ENCODE measurements around the gene MYADML2. TPM values are rescaled to one million over a fixed set of nuclear protein-coding genes. Genes with fewer than 3 reads are reported as not detected.
A peak's percentile ranks its signal among the peaks of the same experiment; 100 is the strongest.

The MYADML2 gene
- total and polyA plus RNA-seq, 2 experiments from 2014 or later = 0.70 to 1.7 TPM

- H3K27ac ChIP-seq (ENCODE audit: low read depth) = no peak overlapping the region
- Mint-ChIP-seq H3K27me3 (ENCODE audit: insufficient read depth, low read depth, poor library complexity) (peaks cover 59% of the 10 kb centered on the region), H3K4me1 (no peaks in the 10 kb centered on the region; the same call in 2 of the 3 replicates), H3K9me3 (peaks cover 3% of the 10 kb centered on the region; the same call in 1 of the 3 replicates), H3K36me3 (ENCODE audit: low read depth) (no peaks in the 10 kb centered on the region; the same call in 2 of the 3 replicates), H3K4me3 (peak overlapping the region; percentile 44; the same call in 2 of the 3 replicates), H3K27ac (no peak overlapping the region)
- H3F3A ChIP-seq (replicated peaks; ENCODE audit: low read depth) = peaks cover 12% of the 10 kb centered on the region
- H3K4me1 ChIP-seq (ENCODE audit: insufficient read depth) = peaks cover 5% of the 10 kb centered on the region; the same call in 1 of the 2 replicates
- H3K79me2 ChIP-seq (replicated peaks; ENCODE audit: insufficient read depth) = no peaks in the 10 kb centered on the region
- H3K9me2 ChIP-seq (ENCODE audit: insufficient read depth) = no peaks in the 10 kb centered on the region
- H3K4me2 ChIP-seq = peak overlapping the region; percentile 69
- peak; percentile 22 for ATAC-seq
- no peak overlapping the region for H2AFZ ChIP-seq
- TF ChIP-seq ZNF114 (CRISPR knock-in tag; IDR thresholded peaks at IDR 0.05) (no peak), CREB1 (CRISPR knock-in tag; IDR thresholded peaks at IDR 0.05; ENCODE audit: low read depth) (no peak), REST (IDR thresholded peaks at IDR 0.05; ENCODE audit: unreplicated experiment) (no peak), POLR2AphosphoS5 (IDR thresholded peaks at IDR 0.05; ENCODE audit: low read depth) (no peak), ZNF331 (CRISPR knock-in tag; IDR thresholded peaks at IDR 0.05; ENCODE audit: low read depth) (no peak), EZH2 (IDR thresholded peaks at IDR 0.05; ENCODE audit: low read depth, unreplicated experiment) (peak; percentile 77)
- H3K36me3 ChIP-seq (ENCODE audit: insufficient read depth) = no peaks in the 10 kb centered on the region
- 0 out of 2 replicates have a peak, but pooled peaks cover 6% of the 10 kb centered on the region for H4K20me1 ChIP-seq (replicated peaks; ENCODE audit: insufficient read depth)
- H3K27me3 ChIP-seq (ENCODE audit: insufficient read depth) = peaks cover 83% of the 10 kb centered on the region
- peak; percentile 66 for DNase-seq (ENCODE audit: low spot score)
- H3K4me3 ChIP-seq = peak overlapping the region; percentile 48
Observed at GRCh38 chr17:81960130-81960958, 13.3 kb upstream of the MYADML2 start.

GRCh38 chr17:81959362-81960129 lies 12.5 kb upstream of the MYADML2 start:
- Mint-ChIP-seq H3K4me3 (no peak overlapping the region), H3K27ac (no peak overlapping the region), H3K27me3 (ENCODE audit: insufficient read depth, low read depth, poor library complexity) (peaks cover 57% of the 10 kb centered on the region), H3K36me3 (ENCODE audit: low read depth) (no peaks in the 10 kb centered on the region; the same call in 2 of the 3 replicates), H3K4me1 (no peaks in the 10 kb centered on the region; the same call in 2 of the 3 replicates), H3K9me3 (peaks cover 3% of the 10 kb centered on the region; the same call in 1 of the 3 replicates)
- ATAC-seq (peak; percentile 25), DNase-seq (ENCODE audit: low spot score) (peak; percentile 80)
- no peaks in the 10 kb centered on the region for H3K9me2 ChIP-seq (ENCODE audit: insufficient read depth)
- H3K4me3 ChIP-seq = peak overlapping the region; percentile 48
- H3F3A ChIP-seq (replicated peaks; ENCODE audit: low read depth) = peaks cover 12% of the 10 kb centered on the region
- H3K4me2 ChIP-seq = peak overlapping the region; percentile 69
- no peaks in the 10 kb centered on the region for H3K79me2 ChIP-seq (replicated peaks; ENCODE audit: insufficient read depth)
- H3K36me3 ChIP-seq (ENCODE audit: insufficient read depth) = no peaks in the 10 kb centered on the region
- H3K27me3 ChIP-seq (ENCODE audit: insufficient read depth) = peaks cover 75% of the 10 kb centered on the region
- TF ChIP-seq CTCF (conservative IDR thresholded peaks at IDR 0.05; ENCODE audit: low read depth in 2 of 2) (peak in 1 of 2 experiments; percentile 80; a peak in 2 of 4 replicates), CREB1 (CRISPR knock-in tag; IDR thresholded peaks at IDR 0.05; ENCODE audit: low read depth) (no peak)
- no peak overlapping the region for H2AFZ ChIP-seq
- H4K20me1 ChIP-seq (replicated peaks; ENCODE audit: insufficient read depth) = 0 out of 2 replicates have a peak, but pooled peaks cover 6% of the 10 kb centered on the region
- H3K27ac ChIP-seq (ENCODE audit: low read depth) = no peak overlapping the region
- H3K4me1 ChIP-seq (ENCODE audit: insufficient read depth) = peaks cover 5% of the 10 kb centered on the region; the same call in 1 of the 2 replicates

Measured in GM23338 (cell line).